ENCODE measurements around the gene JKAMP.

The JKAMP gene

GRCh38 chr14:59537476-59537875, 53.2 kb downstream of the JKAMP start:
- DNase-seq: no peak

GRCh38 chr14:59538936-59539335, 54.6 kb downstream of the JKAMP start:
- DNase-seq: no peak

GRCh38 chr14:59540852-59541251, 56.5 kb downstream of the JKAMP start:
- no peak for DNase-seq

- no peak for DNase-seq
These were observed 57.4 kb downstream of the JKAMP start for GRCh38 chr14:59541731-59542130.

- DNase-seq: no peak
These were observed 59.6 kb downstream of the JKAMP start for GRCh38 chr14:59543873-59544272.

GRCh38 chr14:59547310-59547709, 63.0 kb downstream of the JKAMP start:
- DNase-seq: no peak

Measured in hypothalamus (tissue), 51 donors.